Esophagus squamous epithelium (tissue), 4 donors: Measurements from ENCODE around the gene PEAK3.

Source experiments
- CTCF ChIP-seq, 6 experiments: fragments of 450-650 bp in 4 of 6; fragments of 200-600 bp in 2 of 6; sonication (generic) in 2 of 6; IDR thresholded peaks; one replicate each; pipeline ENCODE4 v1.5.1; 2016 to 2019; ENCODE audit warnings: antibody characterized with exemption in 6 of 6, mild to moderate bottlenecking in 4 of 6, moderate library complexity in 4 of 6
- POLR2A ChIP-seq, 4 donors: fragments of 450-650 bp; IDR thresholded peaks; one replicate each; pipeline ENCODE4 v1.6.1; 2017; ENCODE audit warnings: antibody characterized with exemption in 4 of 4, mild to moderate bottlenecking in 4 of 4, moderate library complexity in 3 of 4

DNA sequence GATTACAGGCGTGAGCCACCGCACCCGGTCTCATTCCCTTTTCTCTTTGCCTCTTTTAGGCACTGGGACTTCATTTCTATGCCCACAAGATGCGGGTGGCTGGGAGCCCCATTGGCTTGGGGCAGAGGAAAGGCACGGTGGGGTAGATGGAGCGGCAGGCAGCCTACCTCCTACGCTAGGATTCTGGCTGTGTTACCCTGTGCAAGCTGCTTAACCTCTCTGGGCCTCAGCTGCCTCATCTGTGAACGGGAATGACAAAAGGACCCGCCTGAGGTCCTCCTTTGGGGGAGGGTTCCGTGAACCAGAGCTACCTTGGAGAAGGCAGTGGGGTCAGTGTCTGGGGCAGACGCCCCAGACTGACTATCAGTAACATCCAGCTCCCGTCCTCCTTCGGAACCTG lies 35.3 kb upstream of the PEAK3 start:
- TF ChIP-seq POLR2A (IDR thresholded peaks at IDR 0.05): no peak
- no peak for TF ChIP-seq CTCF (IDR thresholded peaks at IDR 0.05)
